ENCODE results near the gene GMPR2.

GRCh38 chr14:24273422-24273998, 40.8 kb downstream of the GMPR2 start:
- TF ChIP-seq, protein P1, sequence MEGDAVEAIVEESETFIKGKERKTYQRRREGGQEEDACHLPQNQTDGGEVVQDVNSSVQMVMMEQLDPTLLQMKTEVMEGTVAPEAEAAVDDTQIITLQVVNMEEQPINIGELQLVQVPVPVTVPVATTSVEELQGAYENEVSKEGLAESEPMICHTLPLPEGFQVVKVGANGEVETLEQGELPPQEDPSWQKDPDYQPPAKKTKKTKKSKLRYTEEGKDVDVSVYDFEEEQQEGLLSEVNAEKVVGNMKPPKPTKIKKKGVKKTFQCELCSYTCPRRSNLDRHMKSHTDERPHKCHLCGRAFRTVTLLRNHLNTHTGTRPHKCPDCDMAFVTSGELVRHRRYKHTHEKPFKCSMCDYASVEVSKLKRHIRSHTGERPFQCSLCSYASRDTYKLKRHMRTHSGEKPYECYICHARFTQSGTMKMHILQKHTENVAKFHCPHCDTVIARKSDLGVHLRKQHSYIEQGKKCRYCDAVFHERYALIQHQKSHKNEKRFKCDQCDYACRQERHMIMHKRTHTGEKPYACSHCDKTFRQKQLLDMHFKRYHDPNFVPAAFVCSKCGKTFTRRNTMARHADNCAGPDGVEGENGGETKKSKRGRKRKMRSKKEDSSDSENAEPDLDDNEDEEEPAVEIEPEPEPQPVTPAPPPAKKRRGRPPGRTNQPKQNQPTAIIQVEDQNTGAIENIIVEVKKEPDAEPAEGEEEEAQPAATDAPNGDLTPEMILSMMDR (IDR thresholded peaks at IDR 0.05) = no peak
- TF ChIP-seq POLR2A (IDR thresholded peaks at IDR 0.05) = no peak

Measured in testis (tissue), 2 donors.